Suppressor macrophage treated with lipopolysaccharide for 1 hour (primary cell): ENCODE results near the gene RTN4RL2.

Experiments
- DNase-seq, 3 donors: peaks; one replicate each; pipeline ENCODE4 v3.0.0-alpha.2; 2020 to 2022

Gene RTN4RL2

DNA sequence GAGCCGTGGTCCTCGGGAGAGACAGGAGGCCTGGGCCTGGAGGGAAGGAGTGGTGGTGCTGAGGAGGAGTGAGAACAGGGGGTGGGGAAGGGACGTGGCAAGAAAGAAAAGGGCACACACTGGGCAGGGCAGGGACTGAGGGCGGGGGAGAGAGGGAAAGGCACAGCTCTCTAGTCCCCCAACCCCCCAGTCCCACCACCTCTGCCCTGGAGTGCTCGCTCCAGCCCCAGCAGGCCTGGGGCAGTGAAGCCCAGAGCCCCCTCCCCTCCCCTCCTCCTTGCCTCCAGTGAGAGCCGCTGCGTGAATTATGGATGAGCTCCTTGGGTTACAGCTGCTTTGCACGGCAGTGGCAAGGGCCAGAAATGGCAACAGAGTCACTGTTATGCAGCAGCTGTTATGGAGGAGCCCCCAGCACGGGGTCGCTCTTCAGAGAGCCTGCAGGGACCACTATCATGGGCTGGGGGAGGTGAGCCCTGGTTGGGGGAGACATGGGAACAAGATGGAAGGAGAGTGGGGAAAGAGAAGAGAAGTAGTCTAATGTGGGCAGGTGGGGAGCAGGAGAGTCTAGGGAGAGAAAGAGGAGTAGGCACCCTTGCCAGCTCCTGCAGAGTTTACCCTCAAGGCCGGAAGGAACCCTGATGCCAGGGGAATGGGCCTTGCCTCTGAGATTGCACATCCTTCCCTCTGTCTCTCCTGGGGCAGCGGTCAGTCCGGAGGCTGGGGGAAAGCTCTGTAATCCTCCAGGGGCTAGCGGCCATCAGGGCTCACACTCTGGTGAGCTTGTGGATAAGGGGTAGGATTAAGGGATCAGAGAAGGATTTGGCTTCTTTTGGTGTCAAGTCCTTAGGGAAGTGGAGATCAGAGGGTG is 3.6 kb downstream of the RTN4RL2 start:
- DNase-seq = no peak

DNA sequence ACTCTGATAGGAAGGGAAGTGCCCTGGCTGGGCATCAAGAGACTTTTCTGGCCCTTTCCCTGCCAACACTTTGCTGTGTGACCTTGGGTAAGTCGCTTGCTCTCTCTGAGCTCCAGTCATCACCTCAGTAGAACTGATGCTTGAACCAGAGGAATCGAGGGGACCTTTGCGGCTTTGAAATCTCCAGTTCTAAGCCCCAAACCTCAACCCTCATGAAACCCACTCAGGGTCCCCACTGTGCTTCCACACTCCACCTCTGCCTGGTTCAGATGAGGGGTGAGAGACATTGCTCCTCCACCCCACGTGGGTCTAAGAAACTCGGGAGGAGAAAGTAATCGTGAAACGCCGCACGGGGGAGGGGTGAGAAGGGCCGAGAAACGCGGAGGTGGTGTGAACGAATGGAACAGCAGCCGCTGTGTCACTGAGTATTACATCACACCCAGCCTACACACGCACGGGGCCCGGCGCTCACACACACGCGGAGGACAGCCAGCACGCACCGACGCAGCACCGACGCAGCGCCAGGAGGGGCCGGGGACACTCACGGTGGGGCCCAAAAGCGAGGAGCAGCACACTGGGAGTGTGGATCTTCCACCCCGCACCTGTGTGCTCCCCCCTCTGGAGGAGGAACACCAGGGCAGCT is 4.3 kb downstream of the RTN4RL2 start:
- peak in 1 of 3 donors; percentile 52 for DNase-seq

DNA sequence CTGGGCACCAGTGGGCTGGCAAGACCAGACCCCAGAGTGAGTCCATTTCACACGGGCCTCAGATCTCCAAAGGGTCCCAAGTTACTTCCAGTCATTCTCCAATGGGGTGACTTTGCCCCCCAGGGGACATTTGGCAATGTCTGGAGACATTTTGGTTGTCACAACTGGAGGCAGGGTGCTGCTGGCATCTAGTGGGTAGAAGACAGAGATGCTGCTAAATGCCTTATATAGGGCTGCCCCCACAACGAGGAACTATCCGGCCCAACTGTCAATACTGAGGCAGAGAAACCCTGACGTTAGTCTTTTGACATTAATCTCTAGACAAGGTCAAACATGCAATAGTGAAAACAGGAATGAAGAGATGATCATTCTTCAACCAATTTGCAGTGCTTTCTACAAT is 6.4 kb downstream of the RTN4RL2 start:
- DNase-seq = no peak

DNA sequence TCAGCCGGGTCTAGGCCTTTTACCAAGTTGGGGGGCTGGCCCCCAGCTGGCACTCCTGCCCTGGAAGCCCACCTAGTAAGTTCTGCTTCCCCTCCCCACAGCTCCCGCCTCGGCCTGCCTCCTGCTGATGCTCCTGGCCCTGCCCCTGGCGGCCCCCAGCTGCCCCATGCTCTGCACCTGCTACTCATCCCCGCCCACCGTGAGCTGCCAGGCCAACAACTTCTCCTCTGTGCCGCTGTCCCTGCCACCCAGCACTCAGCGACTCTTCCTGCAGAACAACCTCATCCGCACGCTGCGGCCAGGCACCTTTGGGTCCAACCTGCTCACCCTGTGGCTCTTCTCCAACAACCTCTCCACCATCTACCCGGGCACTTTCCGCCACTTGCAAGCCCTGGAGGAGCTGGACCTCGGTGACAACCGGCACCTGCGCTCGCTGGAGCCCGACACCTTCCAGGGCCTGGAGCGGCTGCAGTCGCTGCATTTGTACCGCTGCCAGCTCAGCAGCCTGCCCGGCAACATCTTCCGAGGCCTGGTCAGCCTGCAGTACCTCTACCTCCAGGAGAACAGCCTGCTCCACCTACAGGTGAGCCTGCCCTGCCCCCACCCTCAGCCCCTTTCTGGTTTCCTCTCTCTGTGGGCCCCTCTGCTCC is 7.3 kb downstream of the RTN4RL2 start:
- DNase-seq = no peak

DNA sequence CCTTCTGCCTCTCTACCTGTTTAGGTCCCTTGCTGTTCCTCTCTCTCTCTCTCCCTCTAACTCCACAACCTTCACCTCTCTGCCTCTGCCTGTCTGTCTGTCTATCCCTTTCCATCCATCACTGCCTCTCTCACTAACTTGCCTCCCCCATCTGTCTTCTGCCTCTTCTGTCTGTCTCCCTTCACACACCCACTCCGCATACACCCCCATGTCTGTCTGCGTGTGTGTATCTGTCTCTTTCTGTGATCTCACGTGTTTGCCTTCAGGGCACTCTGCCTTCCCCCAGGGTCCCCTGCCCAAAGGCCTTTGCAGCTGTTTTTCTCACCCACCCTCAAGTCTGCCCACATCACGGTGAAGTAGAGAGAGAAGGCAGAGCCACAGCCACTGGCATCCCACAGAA is 7.9 kb downstream of the RTN4RL2 start:
- no peak for DNase-seq

DNA sequence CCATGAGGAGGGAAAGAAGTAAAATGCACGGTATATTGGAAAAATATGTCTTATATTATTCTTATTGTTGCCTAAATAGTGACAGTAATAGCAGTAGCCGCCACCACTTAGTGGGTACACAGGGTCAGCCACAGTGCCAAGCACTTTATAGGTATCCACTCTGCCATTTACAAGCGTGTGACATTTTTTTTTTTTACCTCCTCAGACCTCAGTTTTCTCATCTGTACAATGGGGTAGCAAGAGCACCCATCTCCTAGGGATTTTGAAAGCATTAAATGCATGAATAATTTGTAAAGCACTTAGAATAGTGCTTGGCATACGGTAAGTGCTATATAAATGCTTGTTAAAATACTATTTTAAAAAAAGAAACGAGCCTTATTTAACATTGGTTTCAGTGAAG is 8.9 kb downstream of the RTN4RL2 start:
- no peak for DNase-seq

DNA sequence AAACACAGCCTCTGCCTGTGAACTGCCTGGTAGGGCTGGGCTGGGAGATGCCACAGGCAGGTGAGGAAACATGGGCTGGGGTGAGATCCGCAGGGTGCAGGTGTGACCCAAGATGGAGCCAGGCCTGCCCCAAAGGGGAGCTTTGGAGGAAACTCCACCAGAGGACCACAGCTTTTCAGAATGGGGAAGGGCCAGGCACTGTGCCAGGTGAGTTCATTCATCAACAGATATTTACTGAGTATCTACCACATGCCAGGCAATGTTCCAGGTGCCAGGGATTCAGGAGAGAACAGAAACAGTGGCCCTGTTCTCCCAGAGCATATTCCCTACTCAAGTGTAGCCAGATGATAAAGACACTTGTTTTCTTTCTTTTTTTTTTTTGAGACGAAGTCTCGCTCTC is 11.2 kb downstream of the RTN4RL2 start:
- DNase-seq = no peak

DNA sequence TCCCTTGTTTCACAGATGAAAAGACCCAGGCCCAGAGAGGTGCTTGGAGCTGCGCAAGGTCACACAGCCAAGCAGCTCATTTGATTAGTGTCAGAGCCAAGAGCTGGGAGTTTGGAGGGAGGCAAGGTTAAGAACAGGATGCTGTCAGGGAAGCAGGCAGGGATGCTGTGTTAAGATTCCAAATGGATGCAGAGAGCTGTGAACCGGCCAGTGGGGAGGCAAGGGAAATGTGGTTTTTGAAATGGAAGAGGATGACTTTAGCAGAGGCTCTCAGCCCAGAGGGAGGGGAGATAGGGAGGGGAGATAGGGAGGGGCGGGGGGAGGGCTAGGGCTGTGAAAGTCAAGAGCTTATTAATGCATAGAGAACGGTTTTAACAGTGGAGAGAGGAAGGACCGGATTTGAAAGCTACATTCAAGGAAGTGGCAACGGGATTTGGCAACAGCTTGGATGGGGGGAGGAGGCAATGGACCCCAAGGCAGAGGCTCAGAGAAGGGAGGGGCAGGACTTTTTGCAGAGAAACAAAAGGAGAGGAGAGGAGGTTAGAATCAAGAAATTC is 13.0 kb downstream of the RTN4RL2 start:
- no peak for DNase-seq

DNA sequence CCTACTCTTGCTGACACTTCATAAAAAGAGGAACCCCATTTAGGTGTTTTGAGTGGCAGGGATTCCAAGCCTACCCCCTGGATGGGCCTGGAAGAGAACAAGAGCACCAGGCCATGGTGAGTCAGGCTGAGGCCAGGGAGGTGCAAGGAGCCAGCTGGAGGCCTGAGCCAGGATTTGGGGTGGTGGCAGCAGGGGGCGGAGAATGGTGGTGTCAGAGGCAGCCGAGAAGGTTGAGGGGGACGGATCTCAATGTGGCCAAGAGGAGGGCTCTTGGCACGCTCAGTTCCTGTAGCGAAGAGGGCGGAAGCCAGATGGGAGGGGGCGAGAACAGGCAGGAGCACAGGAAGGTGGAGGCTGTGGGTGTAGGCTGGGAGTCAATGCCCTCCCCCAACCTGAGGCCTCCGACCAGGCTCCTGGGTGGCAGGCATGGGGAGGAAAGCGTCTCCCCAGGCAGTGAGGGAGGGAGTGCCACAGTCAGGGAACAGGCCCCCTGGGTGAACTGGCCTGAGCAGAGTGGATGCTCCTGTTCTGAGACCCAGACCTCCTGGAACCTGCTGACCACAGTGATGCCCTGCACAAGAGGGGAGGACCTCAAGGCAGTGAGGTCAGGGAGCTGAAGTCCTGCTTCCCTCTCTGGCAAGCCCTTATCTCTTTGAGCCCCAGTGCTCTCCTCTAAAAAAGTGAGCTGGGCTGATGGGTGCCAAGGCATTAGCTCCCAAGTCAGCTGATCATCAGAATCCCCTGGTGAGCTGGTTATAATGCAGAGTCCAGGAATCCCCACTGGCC is 13.9 kb downstream of the RTN4RL2 start:
- peak in 2 of 3 donors; percentile 40 to 45 for DNase-seq

DNA sequence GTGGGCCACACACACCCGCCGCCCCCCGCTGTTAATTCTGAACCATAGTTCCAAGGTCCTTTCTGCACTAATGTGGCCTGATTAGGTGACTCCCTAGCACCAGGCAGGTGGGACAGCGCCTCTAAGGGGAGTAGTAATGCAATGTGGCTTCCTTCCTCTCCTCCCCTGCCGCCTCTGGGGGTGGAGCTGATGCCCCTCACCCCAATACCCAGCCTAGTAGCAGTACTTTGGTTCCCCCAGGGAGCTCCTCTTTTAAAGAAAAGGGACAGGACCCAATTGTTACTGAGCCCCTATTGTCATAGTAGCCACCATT is 14.4 kb downstream of the RTN4RL2 start:
- DNase-seq = no peak

DNA sequence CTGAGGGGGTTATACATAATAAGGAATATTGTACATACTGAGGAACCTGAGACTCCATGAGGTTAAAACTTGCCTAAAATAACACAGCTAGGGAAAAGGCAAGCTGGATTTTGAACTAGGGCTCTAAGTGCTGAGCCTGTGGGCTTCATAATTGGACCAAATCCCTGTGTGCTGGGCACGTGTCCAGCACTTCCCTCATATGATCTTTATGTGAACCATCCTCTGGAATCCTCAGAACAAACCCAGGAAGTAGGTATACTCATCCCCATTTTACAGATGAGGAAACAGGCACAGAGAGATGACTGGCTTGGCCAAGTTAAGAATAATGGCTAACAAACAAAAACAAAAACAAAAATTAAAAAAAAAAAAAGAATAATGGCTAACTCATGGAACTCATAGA is 14.9 kb downstream of the RTN4RL2 start:
- DNase-seq = no peak

DNA sequence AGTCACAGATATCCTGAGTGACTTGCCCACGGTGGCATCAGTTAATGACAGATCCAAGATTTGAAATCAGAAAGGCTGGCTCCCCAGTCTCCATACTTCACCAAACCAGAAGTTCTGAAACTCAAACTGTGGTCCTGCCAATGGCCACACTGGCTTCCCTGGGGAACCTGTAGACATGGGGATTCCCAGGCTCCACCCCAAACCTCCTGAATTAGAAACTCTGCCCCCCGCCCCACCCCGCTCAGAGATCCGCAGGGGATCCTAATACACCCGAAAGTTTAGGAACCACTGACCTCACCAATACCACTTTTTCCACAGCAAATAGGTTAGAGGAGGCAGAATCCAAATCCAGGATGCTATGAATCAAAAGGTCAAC is 15.3 kb downstream of the RTN4RL2 start:
- DNase-seq = no peak

DNA sequence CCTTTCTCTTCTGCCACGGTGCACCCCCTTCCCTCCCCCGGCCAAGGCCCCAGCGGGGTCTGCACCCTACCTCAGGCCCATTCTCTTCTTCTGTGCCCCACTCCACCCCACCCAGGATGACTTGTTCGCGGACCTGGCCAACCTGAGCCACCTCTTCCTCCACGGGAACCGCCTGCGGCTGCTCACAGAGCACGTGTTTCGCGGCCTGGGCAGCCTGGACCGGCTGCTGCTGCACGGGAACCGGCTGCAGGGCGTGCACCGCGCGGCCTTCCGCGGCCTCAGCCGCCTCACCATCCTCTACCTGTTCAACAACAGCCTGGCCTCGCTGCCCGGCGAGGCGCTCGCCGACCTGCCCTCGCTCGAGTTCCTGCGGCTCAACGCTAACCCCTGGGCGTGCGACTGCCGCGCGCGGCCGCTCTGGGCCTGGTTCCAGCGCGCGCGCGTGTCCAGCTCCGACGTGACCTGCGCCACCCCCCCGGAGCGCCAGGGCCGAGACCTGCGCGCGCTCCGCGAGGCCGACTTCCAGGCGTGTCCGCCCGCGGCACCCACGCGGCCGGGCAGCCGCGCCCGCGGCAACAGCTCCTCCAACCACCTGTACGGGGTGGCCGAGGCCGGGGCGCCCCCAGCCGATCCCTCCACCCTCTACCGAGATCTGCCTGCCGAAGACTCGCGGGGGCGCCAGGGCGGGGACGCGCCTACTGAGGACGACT is 15.9 kb downstream of the RTN4RL2 start:
- DNase-seq = peak in 1 of 3 donors; percentile 58

DNA sequence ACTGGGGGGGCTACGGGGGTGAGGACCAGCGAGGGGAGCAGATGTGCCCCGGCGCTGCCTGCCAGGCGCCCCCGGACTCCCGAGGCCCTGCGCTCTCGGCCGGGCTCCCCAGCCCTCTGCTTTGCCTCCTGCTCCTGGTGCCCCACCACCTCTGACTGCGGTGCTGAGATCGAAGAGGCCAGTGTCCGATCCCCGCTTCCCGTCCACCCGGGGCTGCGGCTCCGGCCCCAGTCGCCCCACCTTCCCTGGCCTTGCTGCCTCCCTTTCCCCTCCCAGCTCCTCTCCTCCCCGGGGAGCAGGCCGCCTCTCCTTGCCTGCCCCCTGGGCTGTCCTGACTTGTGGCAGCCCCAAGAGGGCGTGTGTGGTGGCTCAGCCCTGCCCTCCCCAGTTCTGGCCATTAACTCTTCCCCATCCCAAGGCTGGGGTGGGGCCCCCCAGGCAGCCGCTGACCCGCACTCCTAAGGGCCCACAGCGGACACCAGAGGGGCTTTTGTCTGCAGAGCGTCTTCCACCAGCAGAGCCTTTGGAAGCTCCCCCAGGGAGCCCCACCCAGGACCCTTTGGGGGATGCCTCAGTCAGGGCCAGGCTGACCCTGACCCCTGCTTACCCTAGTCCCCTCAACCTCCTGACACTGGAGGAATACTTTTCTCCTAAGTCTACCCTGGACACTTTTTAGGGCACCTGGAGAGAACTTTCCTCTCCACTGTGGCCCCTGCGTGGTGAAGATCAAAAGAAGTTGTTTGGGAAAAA is 16.6 kb downstream of the RTN4RL2 start:
- peak; percentile 63 to 81 (median 65) for DNase-seq

DNA sequence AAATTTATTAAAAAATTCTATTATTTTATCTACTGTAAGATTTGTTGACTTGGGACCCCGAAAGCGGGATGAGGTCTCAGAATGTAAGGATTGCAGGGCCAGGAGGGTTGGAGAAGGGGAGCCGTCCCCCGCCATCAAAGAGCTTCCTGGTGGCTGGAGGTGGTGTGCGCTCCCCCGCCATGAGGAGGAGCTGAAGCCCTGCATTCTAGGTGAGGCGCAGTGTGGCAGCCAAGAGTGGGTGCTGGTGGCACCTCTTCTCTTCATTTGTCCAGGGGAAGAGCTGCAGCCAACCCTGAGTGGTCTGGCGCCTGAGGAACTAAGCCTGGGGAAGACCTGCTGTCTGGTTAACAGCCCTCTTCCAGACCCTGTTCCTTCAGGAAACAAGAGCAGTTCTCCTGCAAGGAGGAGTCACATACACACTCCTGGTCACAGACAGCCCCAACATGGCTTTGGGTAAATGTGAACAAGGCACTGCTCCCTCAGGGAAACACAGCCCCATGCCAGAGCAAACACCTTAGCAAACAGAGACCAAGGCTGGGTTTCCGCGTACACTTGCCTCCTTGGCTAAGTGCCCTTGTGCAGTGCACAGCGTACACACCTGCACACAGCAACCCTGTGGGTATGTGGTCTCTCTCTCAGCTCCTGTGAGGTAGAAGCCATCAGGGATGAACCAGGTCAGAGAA is 17.3 kb downstream of the RTN4RL2 start:
- DNase-seq = no peak

DNA sequence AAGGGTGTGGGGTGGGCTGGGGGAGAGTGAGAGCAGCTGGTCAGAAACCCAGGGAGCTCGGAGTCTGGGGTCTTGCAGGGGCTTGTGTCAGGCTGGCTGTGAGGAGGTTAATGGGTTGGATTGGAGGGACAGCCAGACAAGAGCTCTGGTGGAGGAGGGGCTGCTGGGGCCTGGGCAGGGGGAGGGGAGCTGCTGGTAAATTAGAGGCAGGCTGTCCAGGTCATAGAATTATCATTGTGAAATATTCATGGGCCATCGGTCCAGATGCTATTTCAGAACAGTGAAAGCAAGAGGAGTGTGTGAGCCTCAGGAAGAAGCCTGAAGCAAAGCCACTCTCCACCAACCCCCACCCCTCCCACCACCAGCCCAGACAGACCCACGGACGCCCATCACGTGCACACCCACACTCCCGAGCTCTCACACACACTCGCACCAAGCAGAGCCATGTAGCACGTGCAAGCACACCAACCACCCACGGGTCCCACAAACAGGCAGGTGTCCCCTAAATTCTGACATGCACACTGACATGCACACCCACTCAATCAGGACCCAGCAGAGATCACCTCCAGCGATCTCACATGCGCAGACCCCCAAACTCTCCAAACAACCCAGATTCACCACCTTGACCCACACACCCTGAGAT is 18.8 kb downstream of the RTN4RL2 start:
- no peak for DNase-seq

DNA sequence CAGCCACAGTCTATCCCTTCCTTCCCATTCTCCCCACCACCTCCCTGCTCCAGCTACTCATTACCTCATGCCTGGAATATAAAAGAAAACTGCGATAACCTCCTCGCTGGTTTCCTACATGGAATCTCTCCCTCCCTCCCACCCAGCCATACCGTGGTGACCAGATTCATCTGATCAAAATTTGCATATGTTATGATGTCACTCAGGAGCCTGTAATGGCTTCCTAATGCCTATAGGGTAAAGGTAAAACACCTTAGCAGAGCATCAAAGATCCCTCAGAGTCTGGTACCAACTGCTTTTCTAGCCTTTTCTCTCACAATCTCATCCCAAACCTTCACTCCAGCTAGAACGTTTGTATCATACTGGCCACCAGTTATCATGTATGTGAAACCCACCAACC is 19.6 kb downstream of the RTN4RL2 start:
- no peak for DNase-seq

DNA sequence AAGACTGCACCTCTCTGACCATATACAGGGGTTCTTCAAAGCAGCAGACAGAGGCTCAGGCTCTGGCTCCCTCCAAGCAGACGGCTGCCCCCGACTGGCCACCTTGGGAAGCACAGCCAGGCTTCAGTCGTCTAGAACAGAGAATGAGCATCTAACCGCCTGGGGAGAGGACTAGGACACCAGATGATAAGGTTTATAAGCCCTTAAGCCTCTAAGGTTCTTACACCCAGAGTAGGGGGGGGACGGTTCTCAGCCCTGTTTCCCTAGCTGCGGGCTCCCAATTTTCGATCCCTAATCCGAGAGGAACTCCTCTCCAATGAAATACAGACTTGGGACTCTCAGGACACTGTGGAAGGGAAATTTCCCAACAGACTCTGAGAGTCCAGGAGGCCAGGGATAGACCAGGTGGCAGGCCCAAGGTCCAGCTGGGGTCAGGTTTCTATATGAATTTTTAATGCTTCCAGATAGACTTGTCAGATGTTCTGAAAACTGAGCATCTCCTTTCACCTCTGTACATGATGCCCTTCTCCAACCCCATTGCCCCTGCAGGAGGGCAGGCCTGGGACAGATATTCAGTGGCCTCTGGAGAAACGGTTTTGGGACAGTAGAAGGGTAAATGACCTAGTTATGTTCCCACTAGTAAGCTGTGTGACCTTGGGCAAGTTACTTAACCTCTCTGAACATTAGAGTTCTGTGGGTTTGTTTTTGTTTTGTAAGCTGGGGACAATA is 20.2 kb downstream of the RTN4RL2 start:
- peak; percentile 77 to 89 (median 83) for DNase-seq

DNA sequence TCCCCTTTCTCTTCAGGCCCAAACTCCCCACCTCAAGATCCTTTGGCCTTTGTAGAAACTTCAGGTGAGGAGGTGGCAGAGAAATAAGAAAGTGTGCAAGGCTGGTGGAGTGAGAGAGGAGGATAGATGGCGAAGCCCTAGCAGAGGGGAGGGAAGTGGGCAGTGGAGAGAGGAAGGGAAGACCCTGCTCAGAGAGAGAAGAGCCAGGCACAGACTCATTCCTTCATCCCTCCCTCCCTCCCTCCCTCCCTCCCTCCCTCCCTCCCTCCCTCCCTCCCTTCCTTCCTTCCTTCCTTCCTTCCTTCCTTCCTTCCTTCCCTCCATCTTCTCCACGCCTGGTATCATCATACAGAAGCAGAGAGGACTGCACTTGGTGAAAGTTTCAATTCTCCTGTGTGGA is 21.0 kb downstream of the RTN4RL2 start:
- DNase-seq = no peak
